Ovary (tissue), 9 donors: Measurements from ENCODE around the gene PRKG1. TPM values are rescaled to one million over a fixed set of nuclear protein-coding genes. Genes with fewer than 3 reads are reported as not detected.

Source experiments
- DNase-seq, 5 donors: peaks; one replicate each; pipeline ENCODE4 v3.0.0-alpha.2; 2019 to 2020
- H3K27ac ChIP-seq, 2 donors: fragments of 200-600 bp; one replicate each; pipeline versions ENCODE4 v1.5.1 to v1.8.0; 2019 to 2022
- H3K27me3 ChIP-seq: fragments of 200-600 bp; one replicate; pipeline ENCODE4 v1.8.0; 2022
- H3K36me3 ChIP-seq: fragments of 200-600 bp; sonication (generic); one replicate; pipeline ENCODE4 v1.5.1; 2019
- H3K4me1 ChIP-seq: one replicate; pipeline ENCODE4 v1.8.1; 2013; ENCODE audit warnings: mild to moderate bottlenecking, moderate library complexity; ENCODE audit not compliant: insufficient read depth
- H3K4me3 ChIP-seq: fragments of 200-600 bp; sonication (generic); one replicate; pipeline ENCODE4 v1.5.1; 2017
- H3K9me3 ChIP-seq, 2 donors: fragments of 200-600 bp in 1 of 2; sonication (generic) in 1 of 2; one replicate each; pipeline versions ENCODE4 v1.5.1 to v1.8.1; 2013 to 2019; ENCODE audit warnings: mild to moderate bottlenecking in 1 of 2, moderate library complexity in 1 of 2
- CTCF ChIP-seq, 3 donors: fragments of 450-650 bp in 2 of 3; fragments of 200-600 bp in 1 of 3; IDR thresholded peaks; one replicate each; pipeline versions ENCODE4 v1.5.1 to v1.8.0; 2016 to 2022; ENCODE audit warnings: antibody characterized with exemption in 3 of 3, mild to moderate bottlenecking in 1 of 3
- EP300 ChIP-seq: sonication (generic); formaldehyde crosslinking; IDR thresholded peaks from one replicate; pipeline ENCODE4 v1.6.1; 2017; ENCODE audit warnings: antibody characterized with exemption
- POLR2A ChIP-seq: fragments of 450-650 bp; IDR thresholded peaks from one replicate; pipeline ENCODE4 v1.6.1; 2017; ENCODE audit warnings: antibody characterized with exemption, mild to moderate bottlenecking, moderate library complexity
- WGBS, 3 donors: extraction: QIAGEN DNeasy Blood & Tissue Kit in 1 of 3; methylation state at CpG; one replicate each; pipeline versions ENCODE4 v1.1.5 to v1.1.7; 2013 to 2017; 5-methylcytosine and 5-hydroxymethylcytosine counted together
- intact Hi-C, 4 donors: fragments of 100-400 bp; cut with DNase I; formaldehyde crosslinking; loops; one replicate each; pipeline versions ENCODE4 v1.11.0 to v1.15.1; 2022 to 2023
- polyA plus RNA-seq, 2 donors: library from polyadenylated mRNA; stranded (reverse); fragments of 200-250 nt in 1 of 2; fragments of 350-450 nt in 1 of 2; fragmentation: Illumina TruSeq in 1 of 2; extraction: RNeasy Lipid Tissue Mini Kit (QIAGEN cat#74804) in 1 of 2; gene quantifications; one replicate each; pipeline ENCODE4 v1.2.3, GENCODE V29; 2013 to 2014
- total RNA-seq, 7 donors: library from RNA; depleted of rRNA in 2 of 7; stranded (reverse); fragments of >200 nt in 2 of 7; fragmentation: NEBNext Ultra II Directional in 3 of 7; extraction: Animal tissue kit (Norgen Biotek cat#: 25700) in 3 of 7; gene quantifications; one replicate each; pipeline versions ENCODE4 v1.1.0 to v1.2.4, GENCODE V29; 2016 to 2023
- donor health status: DM: no; HTN: no; CAD: no; lungs with moderate emphysema.
- donor health status: DM: no; HTN: no; CAD: no.
- donor health status: Bipolar disorder and iron deficiency.
- donor health status: DM: yes; HTN: yes; CAD: no.
- donor health status: DM: no; HTN: no; CAD: no.
- donor health status: DM: yes; HTN: yes; CAD: no.

Gene PRKG1
- total and polyA plus RNA-seq, 9 donors: 2.8 to 21.1 (median 15.7) TPM

- Histone ChIP-seq H3K4me3 (no peak overlapping the region), H3K9me3 (no peaks in the 10 kb centered on the region), H3K27me3 (no peaks in the 10 kb centered on the region), H3K36me3 (no peaks in the 10 kb centered on the region), H3K27ac (no peak overlapping the region), H3K4me1 (no peaks in the 10 kb centered on the region)
- intact Hi-C loops: no loop called here
- no peak for DNase-seq
- TF ChIP-seq POLR2A (no peak), CTCF (IDR thresholded peaks at IDR 0.05) (no peak), EP300 (no peak)
Observed at GRCh38 chr10:51082857-51083256, 8.6 kb downstream of the PRKG1 start.

GRCh38 chr10:51083356-51083853 is 9.1 kb downstream of the PRKG1 start:
- no peaks in the 10 kb centered on the region for H3K4me1 ChIP-seq
- no peak overlapping the region for H3K4me3 ChIP-seq
- TF ChIP-seq CTCF (IDR thresholded peaks at IDR 0.05) (no peak), EP300 (no peak), POLR2A (no peak)
- H3K9me3 ChIP-seq: no peaks in the 10 kb centered on the region
- DNase-seq: no peak
- H3K36me3 ChIP-seq: no peaks in the 10 kb centered on the region
- H3K27me3 ChIP-seq: no peaks in the 10 kb centered on the region
- no peak overlapping the region for H3K27ac ChIP-seq
- intact Hi-C loops: no loop called here
- 25 to 34% (median 32%) methylated on average over 6 of the region's 6 CpGs for WGBS, 3 donors

- Histone ChIP-seq H3K9me3 (no peaks in the 10 kb centered on the region), H3K27ac (no peak overlapping the region), H3K27me3 (no peaks in the 10 kb centered on the region), H3K36me3 (no peaks in the 10 kb centered on the region), H3K4me3 (no peak overlapping the region), H3K4me1 (no peaks in the 10 kb centered on the region)
- 91 to 95% (median 94%) methylated on average over 5 of the region's 5 CpGs for WGBS, 3 donors
- DNase-seq: no peak
- TF ChIP-seq POLR2A (no peak), CTCF (IDR thresholded peaks at IDR 0.05) (no peak), EP300 (no peak)
- intact Hi-C loops: no loop called here
Observed at GRCh38 chr10:51085204-51085603, 10.9 kb downstream of the PRKG1 start.

GRCh38 chr10:51086710-51087109 is 12.4 kb downstream of the PRKG1 start:
- Histone ChIP-seq H3K4me3 (no peak overlapping the region), H3K4me1 (no peaks in the 10 kb centered on the region), H3K27ac (no peak overlapping the region), H3K36me3 (no peaks in the 10 kb centered on the region), H3K27me3 (no peaks in the 10 kb centered on the region), H3K9me3 (no peaks in the 10 kb centered on the region)
- DNase-seq: no peak
- 79 to 83% (median 82%) methylated on average over 4 of the region's 4 CpGs for WGBS, 3 donors
- intact Hi-C loops: no loop called here
- TF ChIP-seq CTCF (IDR thresholded peaks at IDR 0.05) (no peak), POLR2A (no peak), EP300 (no peak)

GRCh38 chr10:51087114-51087513 is 12.8 kb downstream of the PRKG1 start:
- Histone ChIP-seq H3K9me3 (no peaks in the 10 kb centered on the region), H3K36me3 (no peaks in the 10 kb centered on the region), H3K4me3 (no peak overlapping the region), H3K27ac (no peak overlapping the region), H3K4me1 (no peaks in the 10 kb centered on the region), H3K27me3 (no peaks in the 10 kb centered on the region)
- no peak for DNase-seq
- TF ChIP-seq CTCF (IDR thresholded peaks at IDR 0.05) (no peak), POLR2A (no peak), EP300 (no peak)
- intact Hi-C loops: no loop called here
